MV-4-11 (cell line): Measurements from ENCODE around the gene GFY.
"Not testable (repeated sequence)": the region's sequence is repeated elsewhere in the genome, so short reads cannot be mapped to it uniquely, and the experiment has no call there.

ENCODE experiments used
- DNase-seq: peaks from one replicate; lab custom pipeline; 2025; lab: John Stamatoyannopoulos, UW

GFY gene

DNA sequence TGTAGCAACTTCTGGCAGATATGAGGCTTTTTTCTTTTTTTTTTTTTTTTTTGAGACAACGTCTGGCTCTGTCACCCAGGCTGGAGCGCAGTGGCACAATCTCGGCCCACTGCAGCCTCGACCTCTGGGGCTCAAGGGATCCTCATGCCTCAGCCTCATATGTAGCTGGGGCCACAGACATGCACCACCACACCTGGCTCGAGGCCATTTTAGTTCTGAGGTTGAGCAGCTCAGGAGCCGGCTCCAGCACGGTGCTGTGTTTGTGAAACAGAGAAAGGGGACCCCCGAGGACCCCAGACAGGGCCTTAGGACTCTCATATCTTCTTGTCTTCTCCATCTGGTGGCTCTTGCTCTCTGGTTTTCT, 45.4 kb downstream of the GFY start:
- DNase-seq = no peak

- peak; percentile 36 for DNase-seq
Observed at GRCh38 chr19:49472936-49473335, 47.7 kb downstream of the GFY start.

- not testable (repeated sequence) for DNase-seq
Observed at GRCh38 chr19:49473501-49473867, 48.3 kb downstream of the GFY start.

DNA sequence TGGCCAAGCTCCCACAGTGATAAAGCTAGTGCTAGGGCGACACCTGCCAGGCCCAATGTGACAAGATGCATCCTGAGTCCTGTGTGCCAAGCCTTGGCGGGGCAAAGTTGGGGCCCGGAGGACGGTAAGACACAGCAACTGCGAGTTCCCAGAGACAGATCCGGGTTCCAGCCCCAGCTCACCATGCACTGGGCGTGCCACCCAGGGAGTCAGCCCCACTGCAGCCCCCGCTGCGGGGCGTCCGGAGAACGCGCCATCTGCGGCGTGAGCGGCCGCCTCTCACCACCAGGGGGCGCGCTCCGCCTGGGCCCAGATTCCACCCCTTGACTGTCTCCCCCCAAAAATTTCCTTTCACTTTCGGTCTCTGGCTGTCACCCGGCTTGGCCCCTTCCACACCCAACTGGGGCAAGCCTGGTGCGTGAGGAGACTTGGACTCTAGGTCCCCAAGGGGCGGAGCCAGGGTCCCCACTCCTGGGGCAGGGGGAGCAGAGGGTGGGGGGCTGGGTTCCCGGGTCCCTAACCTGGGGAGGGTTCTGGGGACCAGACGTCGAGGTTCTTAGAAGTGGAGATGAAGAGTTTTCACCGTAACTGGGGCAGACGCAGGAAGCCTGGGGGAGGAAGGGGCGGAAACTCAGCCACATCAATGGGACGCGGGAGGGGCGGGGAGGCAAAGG, 48.8 kb downstream of the GFY start, which contains the start of gene FLT3LG:
Gene FLT3LG, plus strand, starts transcription at position 348 of the 674 bp plus-strand sequence. CDS start 425 bp downstream, outside the sequence.
- DNase-seq = peak; percentile 79

DNA sequence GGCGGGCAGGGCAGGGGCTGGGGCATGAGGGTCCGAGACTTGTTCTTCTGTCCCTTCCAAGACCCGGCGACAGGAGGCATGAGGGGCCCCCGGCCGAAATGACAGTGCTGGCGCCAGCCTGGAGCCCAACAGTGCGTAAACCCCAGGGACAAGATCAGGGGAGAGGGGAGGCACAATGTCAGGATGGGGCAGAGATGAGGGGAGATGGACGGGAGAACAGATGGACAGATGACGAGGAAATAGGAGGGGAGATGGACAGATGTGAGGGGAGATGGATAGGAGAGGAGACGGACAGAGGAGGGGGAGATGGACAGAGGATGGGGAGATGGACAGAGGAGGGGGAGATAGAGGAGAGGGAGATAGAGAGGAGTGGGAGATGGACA, 49.3 kb downstream of the GFY start:
- no peak for DNase-seq

DNA sequence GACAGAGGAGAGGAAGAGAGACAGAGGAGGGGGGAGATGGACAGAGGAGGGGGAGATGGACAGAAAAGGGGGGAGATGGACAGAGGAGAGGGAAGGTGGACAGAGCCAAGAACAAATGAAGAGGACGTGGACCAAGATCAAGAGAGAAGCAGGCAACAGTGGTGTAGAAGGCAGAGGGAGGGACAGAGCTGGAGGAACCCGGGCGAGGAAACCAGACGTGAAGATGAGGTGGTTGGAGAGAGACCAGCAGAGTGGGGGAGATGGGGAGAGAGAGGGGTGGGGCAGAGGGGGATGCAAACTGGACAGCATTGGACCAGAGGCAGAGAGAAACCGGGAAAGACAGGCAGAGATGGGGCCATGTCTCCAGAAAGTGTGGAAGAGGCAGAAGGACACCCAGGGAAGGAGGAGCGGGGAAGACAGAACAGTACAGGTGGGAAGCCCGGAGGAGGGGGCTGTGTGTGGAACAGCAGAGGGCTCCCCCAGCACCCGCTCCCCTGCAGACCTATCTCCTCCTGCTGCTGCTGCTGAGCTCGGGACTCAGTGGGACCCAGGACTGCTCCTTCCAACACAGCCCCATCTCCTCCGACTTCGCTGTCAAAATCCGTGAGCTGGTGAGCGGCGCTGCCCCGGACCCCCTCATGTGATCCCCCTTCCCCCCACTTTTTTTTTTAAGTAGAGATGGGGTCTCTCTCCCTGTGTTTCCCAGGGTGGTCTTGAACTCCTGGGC, 50.2 kb downstream of the GFY start:
- no peak for DNase-seq

- no peak for DNase-seq
Observed at GRCh38 chr19:49475995-49476880, 51.0 kb downstream of the GFY start.
